Measurements from ENCODE around the gene ANKLE1.

The ANKLE1 gene

GRCh38 chr19:17243830-17244617 lies 37.7 kb upstream of the ANKLE1 start:
- no peak overlapping the region for H3K27ac Mint-ChIP-seq
- no peaks in the 10 kb centered on the region for H3K9me3 Mint-ChIP-seq (ENCODE audit: low read depth)
- peak overlapping the region; percentile 63 for H3K4me3 Mint-ChIP-seq
- no peaks in the 10 kb centered on the region for H3K4me1 Mint-ChIP-seq (ENCODE audit: low read depth)
- H3K27me3 Mint-ChIP-seq, result no peaks in the 10 kb centered on the region
- no peaks in the 10 kb centered on the region for H3K36me3 Mint-ChIP-seq

DNA sequence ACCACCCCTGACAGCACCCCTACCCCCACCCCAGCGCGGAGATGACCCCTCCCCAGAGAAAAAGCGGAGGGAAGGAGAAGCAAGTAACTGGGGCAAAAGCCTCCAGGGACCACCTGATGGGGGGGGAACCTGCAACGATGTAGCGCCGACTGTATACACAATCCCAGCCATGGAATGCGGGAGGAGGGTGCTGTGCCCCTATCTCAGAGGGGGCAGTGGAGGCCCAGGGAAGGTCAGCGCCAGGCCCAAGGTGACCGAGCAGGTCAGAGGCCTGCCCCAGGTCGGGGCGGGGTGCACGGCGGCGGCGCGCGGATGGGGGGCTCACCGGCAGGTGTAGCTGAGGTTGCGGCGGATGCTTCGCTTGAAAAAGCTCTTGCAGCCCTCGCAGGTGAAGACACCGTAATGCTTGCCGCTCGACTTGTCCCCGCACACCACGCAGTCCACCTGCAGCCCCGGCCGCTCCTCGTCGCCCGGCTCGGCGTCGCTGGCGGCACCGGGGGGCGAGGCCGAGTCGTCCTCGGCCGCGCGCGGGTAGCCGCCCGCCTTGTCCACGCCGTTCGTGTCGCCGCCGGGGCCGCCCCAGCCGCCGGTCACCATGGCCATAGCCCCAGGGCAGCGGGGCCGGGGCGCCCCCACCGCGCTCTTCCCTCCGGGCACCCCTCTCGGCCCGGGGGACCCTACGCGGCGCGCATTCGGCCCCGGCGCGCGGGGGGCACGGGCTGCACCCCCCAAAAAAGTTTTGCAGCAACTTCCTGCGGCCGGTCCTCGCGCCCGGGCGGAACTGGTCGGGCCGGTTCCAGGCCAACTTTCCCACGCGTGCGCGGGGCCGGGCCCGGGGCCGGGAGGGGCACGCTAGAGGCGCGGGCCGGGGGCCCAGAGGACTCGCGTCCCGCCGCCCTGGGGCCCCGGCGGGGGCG lies 36.8 kb upstream of the ANKLE1 start:
- peak overlapping the region; percentile 63 for H3K4me3 Mint-ChIP-seq
- no peaks in the 10 kb centered on the region for H3K27me3 Mint-ChIP-seq
- no peaks in the 10 kb centered on the region for H3K9me3 Mint-ChIP-seq (ENCODE audit: low read depth)
- no peaks in the 10 kb centered on the region for H3K36me3 Mint-ChIP-seq
- H3K27ac Mint-ChIP-seq, result no peak overlapping the region
- no peaks in the 10 kb centered on the region for H3K4me1 Mint-ChIP-seq (ENCODE audit: low read depth)

DNA sequence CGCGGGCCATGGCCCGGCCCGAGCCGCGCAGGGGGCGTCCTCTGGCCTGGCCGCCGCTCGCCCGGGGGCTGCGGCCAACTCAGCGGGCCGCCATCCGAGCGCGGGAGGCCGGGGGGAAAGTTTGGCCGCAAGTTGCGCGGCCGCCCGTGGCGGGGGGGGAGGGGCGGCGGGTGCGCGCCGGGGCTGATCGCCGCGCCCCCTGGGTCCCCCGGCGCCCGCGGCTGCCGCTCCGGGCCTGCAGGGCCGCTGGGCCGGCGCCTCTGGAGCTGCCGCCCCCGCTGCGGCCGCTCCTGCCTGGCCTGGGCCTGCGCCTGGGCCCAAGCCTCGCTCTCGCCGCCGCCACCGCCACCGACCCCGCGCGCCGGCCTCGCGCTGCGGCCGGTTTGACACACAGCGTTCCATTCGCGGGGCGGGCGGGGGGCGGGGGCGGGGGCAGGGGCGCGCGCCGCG lies 36.1 kb upstream of the ANKLE1 start, which contains the start of gene NR2F6:
Gene NR2F6, minus strand, starts transcription at position 385 of the 450 bp plus-strand sequence. CDS start 699 bp downstream, outside the sequence.
- peak within 1 kb of the TSS; percentile 83 for H3K4me3 Mint-ChIP-seq
- H3K27ac Mint-ChIP-seq, result no peak within 1 kb of the TSS
- no peaks in the 10 kb centered on the region for H3K9me3 Mint-ChIP-seq (ENCODE audit: low read depth)
- H3K27me3 Mint-ChIP-seq, result no peaks in the 10 kb centered on the region
- no peaks in the 10 kb centered on the region for H3K36me3 Mint-ChIP-seq
- H3K4me1 Mint-ChIP-seq (ENCODE audit: low read depth), result no peaks in the 10 kb centered on the region

DNA sequence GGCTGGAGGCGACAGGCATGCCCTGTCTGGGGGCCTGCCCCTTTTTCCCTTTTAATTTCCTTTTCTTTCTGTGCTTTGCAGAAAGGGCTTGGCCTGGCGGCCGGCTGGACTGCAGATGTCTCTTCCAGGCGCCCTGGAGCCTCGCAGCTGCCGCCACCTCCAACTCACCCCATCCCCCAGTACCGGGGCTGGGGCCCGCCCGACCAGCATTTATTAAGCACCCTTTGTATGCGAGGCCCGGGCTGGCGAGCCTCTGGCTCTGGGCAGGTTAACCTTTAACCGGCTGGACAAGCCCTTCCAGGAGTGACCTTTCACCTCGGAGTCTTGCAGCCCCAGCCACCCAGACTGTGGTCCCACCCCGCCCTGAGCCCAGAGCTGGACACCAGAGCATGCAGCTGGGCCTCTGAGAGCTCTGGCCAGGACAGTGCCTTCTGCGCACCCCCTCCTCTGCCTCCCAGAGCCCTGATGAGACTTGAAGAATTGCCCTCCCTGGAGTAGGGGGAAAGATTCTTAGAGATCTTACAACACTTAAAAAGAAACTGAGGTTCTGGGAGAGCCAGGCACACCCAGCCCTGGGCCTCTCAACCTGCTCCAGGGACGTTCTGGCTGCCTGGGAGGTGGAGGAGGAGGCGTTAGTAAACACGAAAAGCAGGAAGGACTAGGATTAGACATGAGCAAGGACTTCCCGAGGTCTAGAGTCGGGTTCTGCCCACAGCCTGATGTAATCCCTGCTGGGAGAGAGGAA lies 34.8 kb upstream of the ANKLE1 start:
- H3K27me3 Mint-ChIP-seq, result no peaks in the 10 kb centered on the region
- H3K4me1 Mint-ChIP-seq (ENCODE audit: low read depth), result no peaks in the 10 kb centered on the region
- H3K36me3 Mint-ChIP-seq, result no peaks in the 10 kb centered on the region
- H3K9me3 Mint-ChIP-seq (ENCODE audit: low read depth), result no peaks in the 10 kb centered on the region
- no peak overlapping the region for H3K27ac Mint-ChIP-seq
- H3K4me3 Mint-ChIP-seq, result peak overlapping the region; percentile 60

DNA sequence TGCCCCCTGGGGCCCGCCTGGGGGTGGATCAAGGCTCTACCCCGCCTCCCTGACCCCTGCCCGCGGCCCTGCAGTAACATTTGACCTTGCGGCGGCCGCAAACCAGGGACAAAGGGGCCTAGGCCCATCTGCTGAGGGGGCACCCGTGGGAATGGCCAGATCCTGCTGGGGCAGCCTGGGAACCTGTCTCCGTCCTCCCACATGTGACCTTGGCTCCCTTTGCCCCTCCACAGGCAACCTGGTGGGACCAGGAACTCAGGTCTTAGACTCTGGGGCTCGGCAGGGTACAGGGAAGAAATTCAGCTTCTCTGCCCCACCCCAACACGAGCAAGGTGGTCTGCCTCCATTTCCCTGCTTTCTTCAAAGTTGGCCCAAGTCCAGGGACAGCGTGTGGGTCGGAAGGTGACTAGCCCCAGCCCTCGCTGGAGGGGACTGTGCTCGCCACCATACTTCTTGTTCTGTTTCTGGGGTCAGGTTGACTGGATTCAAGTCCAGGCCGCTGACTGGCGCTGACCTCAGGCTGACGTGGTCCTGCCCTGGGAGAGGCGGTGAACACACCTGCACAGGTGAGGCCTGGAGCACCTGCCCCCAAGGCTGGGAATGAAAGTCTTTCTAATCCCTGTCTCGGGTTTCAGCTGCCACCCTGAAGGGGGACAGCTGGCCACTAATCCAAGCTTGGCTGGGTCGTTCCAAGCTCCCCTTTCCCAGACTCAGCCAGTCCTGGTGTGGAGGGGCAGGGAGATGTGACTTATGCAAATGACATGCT lies 33.5 kb upstream of the ANKLE1 start:
- Mint-ChIP-seq H3K4me3 (no peak overlapping the region), H3K36me3 (no peaks in the 10 kb centered on the region), H3K4me1 (ENCODE audit: low read depth) (no peaks in the 10 kb centered on the region), H3K9me3 (ENCODE audit: low read depth) (no peaks in the 10 kb centered on the region), H3K27me3 (no peaks in the 10 kb centered on the region), H3K27ac (no peak overlapping the region)

DNA sequence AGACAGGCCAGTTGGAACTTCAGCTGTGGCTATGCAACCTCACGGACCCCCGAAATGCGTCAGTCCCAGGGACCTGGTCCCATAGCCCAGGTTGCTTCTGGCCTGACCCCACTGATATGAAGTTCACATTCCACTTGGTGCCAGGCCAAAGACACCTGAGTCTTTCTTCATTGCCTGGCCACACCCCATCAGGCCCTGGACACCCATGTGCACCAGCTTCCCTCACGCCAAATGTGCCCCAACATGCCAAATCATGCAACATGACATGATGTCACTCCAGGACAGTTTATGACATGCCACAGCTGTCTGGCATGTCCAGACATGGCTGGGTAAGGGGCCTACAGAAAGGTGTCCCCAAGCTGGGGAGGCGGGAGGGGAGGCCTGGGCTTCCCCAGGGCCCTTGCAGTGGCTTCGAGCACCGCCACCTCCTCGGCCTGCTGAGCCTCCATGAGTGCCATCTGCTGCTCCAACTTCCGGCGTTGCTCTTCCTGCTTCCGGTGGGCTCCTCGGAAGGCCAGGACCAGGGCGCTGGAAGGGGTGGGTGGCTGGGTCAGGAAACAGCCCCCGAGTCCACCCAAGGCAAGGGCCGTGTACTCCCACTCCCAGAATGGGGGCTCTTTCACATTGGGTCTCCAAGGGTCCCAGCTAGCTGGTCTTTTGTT lies 31.7 kb upstream of the ANKLE1 start:
- H3K36me3 Mint-ChIP-seq, result no peaks in the 10 kb centered on the region
- H3K4me3 Mint-ChIP-seq, result no peak overlapping the region
- no peak overlapping the region for H3K27ac Mint-ChIP-seq
- H3K9me3 Mint-ChIP-seq (ENCODE audit: low read depth), result no peaks in the 10 kb centered on the region
- H3K4me1 Mint-ChIP-seq (ENCODE audit: low read depth), result no peaks in the 10 kb centered on the region
- H3K27me3 Mint-ChIP-seq, result no peaks in the 10 kb centered on the region

- no peaks in the 10 kb centered on the region for H3K36me3 Mint-ChIP-seq
- H3K27ac Mint-ChIP-seq, result no peak overlapping the region
- H3K9me3 Mint-ChIP-seq (ENCODE audit: low read depth), result no peaks in the 10 kb centered on the region
- H3K27me3 Mint-ChIP-seq, result no peaks in the 10 kb centered on the region
- H3K4me1 Mint-ChIP-seq (ENCODE audit: low read depth), result no peaks in the 10 kb centered on the region
- H3K4me3 Mint-ChIP-seq, result no peak overlapping the region
Measured at GRCh38 chr19:17254636-17255035, 27.1 kb upstream of the ANKLE1 start.

- Mint-ChIP-seq H3K27ac (no peak overlapping the region), H3K9me3 (ENCODE audit: low read depth) (no peaks in the 10 kb centered on the region), H3K36me3 (no peaks in the 10 kb centered on the region), H3K4me1 (ENCODE audit: low read depth) (no peaks in the 10 kb centered on the region), H3K4me3 (no peak overlapping the region), H3K27me3 (no peaks in the 10 kb centered on the region)
Measured at GRCh38 chr19:17255150-17255621, 26.5 kb upstream of the ANKLE1 start.

- no peaks in the 10 kb centered on the region for H3K9me3 Mint-ChIP-seq (ENCODE audit: low read depth)
- no peak overlapping the region for H3K4me3 Mint-ChIP-seq
- no peaks in the 10 kb centered on the region for H3K36me3 Mint-ChIP-seq
- H3K27me3 Mint-ChIP-seq, result no peaks in the 10 kb centered on the region
- peaks cover 4% of the 10 kb centered on the region for H3K4me1 Mint-ChIP-seq (ENCODE audit: low read depth)
- H3K27ac Mint-ChIP-seq, result no peak overlapping the region
Measured at GRCh38 chr19:17256130-17256529, 25.6 kb upstream of the ANKLE1 start.

- Mint-ChIP-seq H3K36me3 (no peaks in the 10 kb centered on the region), H3K27me3 (no peaks in the 10 kb centered on the region), H3K4me3 (no peak overlapping the region), H3K27ac (no peak overlapping the region), H3K4me1 (ENCODE audit: low read depth) (peaks cover 4% of the 10 kb centered on the region), H3K9me3 (ENCODE audit: low read depth) (no peaks in the 10 kb centered on the region)
Measured at GRCh38 chr19:17259118-17259780, 22.5 kb upstream of the ANKLE1 start.

DNA sequence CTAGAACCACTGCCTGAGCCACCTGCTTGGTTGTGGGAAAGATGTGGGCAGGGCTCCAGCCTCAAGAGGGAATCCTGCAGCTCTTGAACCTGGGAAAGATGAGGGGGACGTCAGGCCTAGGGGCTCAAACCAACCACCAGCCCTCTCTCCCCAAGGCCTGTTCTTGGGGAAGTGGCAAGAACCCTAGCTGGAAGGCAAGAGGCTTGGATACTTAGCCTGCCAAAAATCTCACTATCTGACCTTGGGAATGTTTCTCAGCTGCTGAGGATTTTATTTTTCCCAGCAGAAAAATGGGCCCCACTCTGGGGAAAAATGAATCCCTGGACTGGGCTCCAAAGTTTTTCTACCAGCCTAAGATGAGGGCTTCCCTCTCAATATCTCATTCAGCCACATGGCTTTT lies 21.8 kb upstream of the ANKLE1 start:
- Mint-ChIP-seq H3K9me3 (ENCODE audit: low read depth) (no peaks in the 10 kb centered on the region), H3K27me3 (no peaks in the 10 kb centered on the region), H3K4me3 (no peak overlapping the region), H3K36me3 (no peaks in the 10 kb centered on the region), H3K4me1 (ENCODE audit: low read depth) (peaks cover 7% of the 10 kb centered on the region), H3K27ac (no peak overlapping the region)

DNA sequence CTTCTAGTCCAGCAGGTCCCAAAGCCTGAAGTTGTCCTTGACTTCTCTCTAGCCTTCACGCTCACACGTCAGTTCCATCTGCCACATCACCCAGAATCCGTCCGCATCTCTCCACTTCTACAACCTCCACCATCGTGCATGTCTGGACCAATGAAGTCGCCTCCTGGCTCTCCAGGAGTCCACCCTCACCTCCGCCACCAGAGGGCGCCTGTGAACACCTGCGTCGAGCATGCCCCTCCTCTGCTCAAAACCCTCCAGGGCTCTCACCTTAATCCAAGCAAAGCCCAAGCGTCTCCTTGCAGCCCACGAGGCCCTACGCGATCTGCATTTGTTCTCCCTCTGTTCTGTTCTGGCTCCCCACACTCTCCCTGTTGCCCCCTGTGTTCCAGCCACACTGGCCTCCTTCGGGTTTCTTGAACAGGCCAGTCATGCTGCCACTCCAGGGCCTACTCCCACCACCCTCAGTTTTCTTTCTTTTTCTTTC lies 20.8 kb upstream of the ANKLE1 start:
- H3K9me3 Mint-ChIP-seq (ENCODE audit: low read depth), result no peaks in the 10 kb centered on the region
- H3K36me3 Mint-ChIP-seq, result no peaks in the 10 kb centered on the region
- H3K27ac Mint-ChIP-seq, result no peak overlapping the region
- no peaks in the 10 kb centered on the region for H3K27me3 Mint-ChIP-seq
- no peak overlapping the region for H3K4me3 Mint-ChIP-seq
- H3K4me1 Mint-ChIP-seq (ENCODE audit: low read depth), result peaks cover 7% of the 10 kb centered on the region

DNA sequence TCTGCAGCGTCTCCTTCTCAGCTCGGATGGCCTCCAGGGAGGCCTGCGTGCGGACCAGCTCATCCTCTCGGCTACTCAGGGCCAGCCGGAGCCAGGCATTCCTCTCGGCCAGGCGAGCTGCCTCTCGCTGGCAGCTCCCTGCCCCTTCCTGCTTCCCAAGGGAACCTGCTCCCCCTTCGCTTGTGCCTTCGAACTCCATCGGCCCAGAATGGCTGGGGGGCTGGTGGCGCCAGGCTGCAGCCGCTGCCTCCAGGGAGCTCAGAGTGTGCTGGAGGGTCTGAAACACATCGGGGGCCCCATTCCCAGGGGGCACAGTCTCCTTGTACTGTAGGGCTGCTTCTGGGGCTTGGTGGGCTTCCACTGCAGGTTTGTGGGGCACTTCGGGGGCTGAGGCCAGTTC lies 19.1 kb upstream of the ANKLE1 start:
- H3K27ac Mint-ChIP-seq, result no peak overlapping the region
- H3K36me3 Mint-ChIP-seq, result no peaks in the 10 kb centered on the region
- no peak overlapping the region for H3K4me3 Mint-ChIP-seq
- H3K9me3 Mint-ChIP-seq (ENCODE audit: low read depth), result no peaks in the 10 kb centered on the region
- peaks cover 16% of the 10 kb centered on the region for H3K4me1 Mint-ChIP-seq (ENCODE audit: low read depth)
- H3K27me3 Mint-ChIP-seq, result no peaks in the 10 kb centered on the region

All from activated naive CD8-positive, alpha-beta T cell (primary cell).